ENCODE results near the gene SP3. TPM values are rescaled to one million over a fixed set of nuclear protein-coding genes. Genes with fewer than 3 reads are reported as not detected.

The SP3 gene
- total RNA-seq, 3 donors from 2014 or later, result 104 to 174 (median 134) TPM

DNA sequence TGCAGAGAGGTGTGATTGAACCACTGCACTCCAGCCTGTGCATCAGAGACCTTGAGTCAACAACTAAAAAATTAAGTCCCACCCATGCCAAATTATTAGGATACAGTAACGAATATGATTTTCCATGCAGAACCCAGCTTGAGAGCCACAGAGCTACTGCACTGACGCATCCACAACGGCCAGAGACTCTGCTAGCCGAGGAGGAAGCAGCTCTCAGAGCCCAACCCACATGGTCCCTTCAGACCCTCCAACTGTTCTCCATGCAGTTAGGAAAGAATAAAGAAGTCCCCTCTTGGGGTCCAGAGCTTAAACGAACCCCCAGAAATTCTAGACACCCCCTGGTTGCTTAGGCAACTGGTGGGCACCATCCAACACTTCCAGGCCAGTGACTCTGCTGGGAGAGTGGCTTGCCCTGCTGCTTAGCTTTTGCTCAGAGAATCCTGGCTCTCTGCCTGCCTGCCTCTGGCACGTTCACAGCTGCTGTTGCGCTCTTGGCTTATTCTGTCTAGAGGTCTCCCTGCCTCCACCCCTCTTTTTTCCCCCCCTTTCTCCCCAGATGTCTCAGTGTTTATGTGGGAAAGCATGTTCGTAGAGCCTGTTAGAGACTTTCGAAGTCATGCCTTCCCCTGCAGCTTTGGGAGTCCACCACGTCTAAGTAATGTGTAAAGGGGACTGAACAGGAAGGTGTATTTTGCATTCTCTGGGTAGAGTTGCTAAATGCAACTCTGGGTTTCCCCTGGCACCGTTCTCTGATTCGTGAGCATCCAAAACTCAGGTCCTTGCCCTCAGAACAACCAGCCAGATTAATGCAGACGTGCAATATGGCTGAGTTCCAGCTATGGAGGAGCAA, 26.0 kb upstream of the SP3 start:
- Histone ChIP-seq H3K4me1 (peaks cover 8 to 22% of the 10 kb centered on the region in 2 donors), H3K27ac (peak overlapping the region; percentile 66 to 86), H3K4me3 (peak overlapping the region in 1 of 3 donors; percentile 32), H3K36me3 (no peaks in the 10 kb centered on the region), H3K27me3 (no peaks in the 10 kb centered on the region), H3K9me3 (no peaks in the 10 kb centered on the region)
- DNase-seq (ENCODE audit: low spot score in 2 of 2), result peak; percentile 61 to 66
- TF ChIP-seq, protein P1, sequence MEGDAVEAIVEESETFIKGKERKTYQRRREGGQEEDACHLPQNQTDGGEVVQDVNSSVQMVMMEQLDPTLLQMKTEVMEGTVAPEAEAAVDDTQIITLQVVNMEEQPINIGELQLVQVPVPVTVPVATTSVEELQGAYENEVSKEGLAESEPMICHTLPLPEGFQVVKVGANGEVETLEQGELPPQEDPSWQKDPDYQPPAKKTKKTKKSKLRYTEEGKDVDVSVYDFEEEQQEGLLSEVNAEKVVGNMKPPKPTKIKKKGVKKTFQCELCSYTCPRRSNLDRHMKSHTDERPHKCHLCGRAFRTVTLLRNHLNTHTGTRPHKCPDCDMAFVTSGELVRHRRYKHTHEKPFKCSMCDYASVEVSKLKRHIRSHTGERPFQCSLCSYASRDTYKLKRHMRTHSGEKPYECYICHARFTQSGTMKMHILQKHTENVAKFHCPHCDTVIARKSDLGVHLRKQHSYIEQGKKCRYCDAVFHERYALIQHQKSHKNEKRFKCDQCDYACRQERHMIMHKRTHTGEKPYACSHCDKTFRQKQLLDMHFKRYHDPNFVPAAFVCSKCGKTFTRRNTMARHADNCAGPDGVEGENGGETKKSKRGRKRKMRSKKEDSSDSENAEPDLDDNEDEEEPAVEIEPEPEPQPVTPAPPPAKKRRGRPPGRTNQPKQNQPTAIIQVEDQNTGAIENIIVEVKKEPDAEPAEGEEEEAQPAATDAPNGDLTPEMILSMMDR (IDR thresholded peaks at IDR 0.05), result no peak
- TF ChIP-seq POLR2AphosphoS5 (IDR thresholded peaks at IDR 0.05) (peak in 2 of 3 donors; percentile 17 to 30), POLR2A (IDR thresholded peaks at IDR 0.05) (no peak)
- intact Hi-C loops (cut with DNase I; ENCODE audit: low total_unique reads), result loop anchor here (1.0 to 5.0 kb wide), 2 partner anchors 33 to 536 kb away; no protein-coding TSS in a partner anchor

DNA sequence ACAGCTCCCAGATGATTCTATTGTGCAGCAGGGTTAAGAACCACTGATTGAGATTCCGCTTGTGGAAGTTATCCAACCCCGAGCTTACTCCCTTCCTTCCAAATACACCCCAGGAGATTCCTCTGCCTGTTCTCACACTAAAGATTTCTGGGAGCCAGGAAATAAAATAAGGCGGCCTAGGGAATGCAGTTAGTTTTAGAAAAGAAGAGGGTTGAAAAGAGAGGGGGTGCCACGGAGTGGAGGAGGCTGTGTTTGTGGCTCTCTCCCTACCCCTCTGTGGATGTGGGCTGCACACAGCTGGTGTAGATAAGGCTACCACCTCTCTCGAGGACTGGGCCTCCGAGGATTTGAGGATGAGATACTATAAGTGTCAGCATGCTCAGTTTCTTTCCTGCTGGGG, 25.1 kb upstream of the SP3 start:
- Histone ChIP-seq H3K4me1 (peaks cover 14 to 27% of the 10 kb centered on the region in 2 donors), H3K4me3 (no peak overlapping the region), H3K9me3 (no peaks in the 10 kb centered on the region), H3K36me3 (no peaks in the 10 kb centered on the region), H3K27me3 (no peaks in the 10 kb centered on the region), H3K27ac (peak overlapping the region; percentile 66 to 86)
- intact Hi-C loops (cut with DNase I; ENCODE audit: low total_unique reads), result loop anchor here (5.0 kb wide), 1 partner anchor 537 kb away; no protein-coding TSS in a partner anchor
- DNase-seq (ENCODE audit: low spot score in 2 of 2), result no peak
- TF ChIP-seq POLR2AphosphoS5 (IDR thresholded peaks at IDR 0.05), result no peak
- no peak for TF ChIP-seq POLR2A (IDR thresholded peaks at IDR 0.05)
- TF ChIP-seq, protein P1 (IDR thresholded peaks at IDR 0.05), result no peak

DNA sequence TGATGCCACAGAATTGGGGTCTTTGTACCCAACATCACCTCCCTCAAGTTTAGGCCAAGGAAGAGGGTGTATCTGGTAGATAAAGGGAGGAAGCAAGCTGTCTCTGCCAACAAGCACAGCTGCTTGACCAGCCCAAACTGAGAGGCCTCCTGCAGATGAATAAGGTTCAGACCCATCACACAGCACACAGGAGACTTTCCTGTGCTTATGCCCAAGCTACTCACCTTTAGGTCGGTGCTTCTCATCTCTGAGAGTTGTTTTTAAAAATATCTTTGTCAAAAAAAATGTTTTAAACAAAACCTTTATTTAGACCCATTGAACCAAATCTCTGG, 24.7 kb upstream of the SP3 start:
- no peak overlapping the region for H3K4me3 ChIP-seq
- peaks cover 14 to 30% of the 10 kb centered on the region in 2 donors for H3K4me1 ChIP-seq
- H3K27me3 ChIP-seq, result no peaks in the 10 kb centered on the region
- peak overlapping the region; percentile 66 to 86 for H3K27ac ChIP-seq
- DNase-seq (ENCODE audit: low spot score in 2 of 2), result no peak
- TF ChIP-seq POLR2AphosphoS5 (IDR thresholded peaks at IDR 0.05) (no peak), POLR2A (IDR thresholded peaks at IDR 0.05) (no peak)
- TF ChIP-seq, protein P1 (IDR thresholded peaks at IDR 0.05), result no peak
- H3K36me3 ChIP-seq, result no peaks in the 10 kb centered on the region
- H3K9me3 ChIP-seq, result no peaks in the 10 kb centered on the region
- intact Hi-C loops (cut with DNase I; ENCODE audit: low total_unique reads), result loop anchor here (5.0 kb wide), 1 partner anchor 537 kb away; no protein-coding TSS in a partner anchor

DNA sequence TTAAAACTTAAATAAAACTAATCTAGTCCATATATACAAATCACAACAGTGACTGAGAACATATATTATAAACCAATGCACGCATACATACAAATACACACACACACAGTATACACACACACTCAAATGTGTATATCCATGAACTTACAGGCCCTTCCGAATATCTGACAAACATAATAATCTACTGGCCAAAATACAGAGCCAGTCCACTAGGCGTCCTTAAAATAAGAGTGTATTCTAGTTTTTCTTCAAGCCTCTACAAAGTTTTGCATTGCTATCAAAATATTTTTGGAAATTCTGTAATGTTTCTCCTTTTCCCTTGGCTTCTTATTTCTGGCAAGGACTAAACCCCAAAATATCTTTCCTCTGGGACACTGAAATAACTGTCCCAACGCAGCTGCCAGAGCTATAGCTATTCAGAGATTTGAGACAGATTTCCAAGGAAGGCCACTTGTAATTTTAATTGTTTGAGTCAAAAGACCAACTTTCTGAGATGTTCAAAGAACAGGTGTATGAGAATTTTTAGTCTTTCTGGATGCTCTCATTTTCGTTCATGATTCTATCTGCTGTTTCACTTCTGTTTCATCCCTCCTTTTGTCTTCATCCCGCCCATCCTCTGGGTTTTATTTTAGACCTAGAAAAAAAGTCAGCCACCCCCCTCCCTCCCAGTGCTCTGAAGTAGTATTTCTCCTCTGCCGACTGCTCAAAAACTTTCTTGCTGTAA, 24.1 kb upstream of the SP3 start:
- TF ChIP-seq, protein P1 (IDR thresholded peaks at IDR 0.05), result no peak
- TF ChIP-seq POLR2A (IDR thresholded peaks at IDR 0.05) (no peak), POLR2AphosphoS5 (IDR thresholded peaks at IDR 0.05) (no peak)
- H3K27ac ChIP-seq, result peak overlapping the region; percentile 66 to 86
- no peaks in the 10 kb centered on the region for H3K36me3 ChIP-seq
- H3K4me3 ChIP-seq, result no peak overlapping the region
- H3K9me3 ChIP-seq, result no peaks in the 10 kb centered on the region
- intact Hi-C loops (cut with DNase I; ENCODE audit: low total_unique reads), result no loop called here
- DNase-seq (ENCODE audit: low spot score in 2 of 2), result no peak
- H3K4me1 ChIP-seq, result peaks cover 14 to 30% of the 10 kb centered on the region in 2 donors
- no peaks in the 10 kb centered on the region for H3K27me3 ChIP-seq

DNA sequence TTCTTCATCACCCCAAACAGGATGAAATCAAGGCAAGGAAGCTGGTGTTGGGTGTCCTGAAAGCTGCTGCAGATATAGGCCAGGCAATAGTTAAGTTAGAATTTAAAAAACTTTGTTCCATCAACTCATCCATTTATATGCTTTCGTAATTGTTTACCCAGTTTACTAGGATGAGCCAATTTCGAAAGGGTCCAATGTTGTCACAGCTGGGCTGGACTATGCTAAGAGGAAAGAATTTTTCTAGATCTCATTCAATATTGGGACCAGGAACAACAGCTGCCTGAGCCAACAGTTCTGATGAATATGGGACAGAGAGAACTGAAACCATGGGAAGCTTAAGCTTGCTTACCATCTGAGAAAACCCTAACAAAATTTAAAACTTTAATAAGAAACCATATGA, 21.6 kb upstream of the SP3 start:
- Histone ChIP-seq H3K36me3 (no peaks in the 10 kb centered on the region), H3K4me3 (no peak overlapping the region), H3K9me3 (no peaks in the 10 kb centered on the region), H3K4me1 (peaks cover 22 to 43% of the 10 kb centered on the region in 2 donors), H3K27me3 (no peaks in the 10 kb centered on the region), H3K27ac (peak overlapping the region; percentile 83 to 91)
- no peak for DNase-seq (ENCODE audit: low spot score in 2 of 2)
- TF ChIP-seq POLR2A (IDR thresholded peaks at IDR 0.05), result no peak
- peak in 1 of 3 donors; percentile 34 for TF ChIP-seq POLR2AphosphoS5 (IDR thresholded peaks at IDR 0.05)
- intact Hi-C loops (cut with DNase I; ENCODE audit: low total_unique reads), result no loop called here
